CD8-positive, alpha-beta memory T cell (primary cell): ENCODE results near the gene FAT1. TPM values are rescaled to one million over a fixed set of nuclear protein-coding genes. Genes with fewer than 3 reads are reported as not detected.

Experiments used
- CTCF ChIA-PET: fragments of 350-600 bp; sonication (Branson Sonifier 250); formaldehyde crosslinking; loops from one replicate; lab custom pipeline; 2021; ENCODE audit warnings: antibody characterized with exemption; lab: Charles Lee
- POLR2A ChIA-PET: fragments of 350-600 bp; sonication (Branson Sonifier 250); formaldehyde crosslinking; loops from one replicate; lab custom pipeline; 2021; ENCODE audit warnings: antibody characterized with exemption; lab: Charles Lee
- DNase-seq, 5 donors: peaks; one replicate each; pipeline versions ENCODE4 v3.0.0 to v3.0.0-alpha.2; 2020 to 2022; ENCODE audit warnings: mixed read lengths in 1 of 5
- H3K27ac ChIP-seq: one replicate; pipeline ENCODE4 v1.7.0; 2013; ENCODE audit warnings: low read depth, mild to moderate bottlenecking, low read length, moderate library complexity
- H3K27me3 ChIP-seq: 2 replicates; pipeline ENCODE4 v1.7.0; 2013; ENCODE audit warnings: low read length, mild to moderate bottlenecking; ENCODE audit not compliant: insufficient read depth, poor library complexity, severe bottlenecking
- H3K36me3 ChIP-seq: 2 replicates; pipeline ENCODE4 v1.7.0; 2013; ENCODE audit warnings: mild to moderate bottlenecking, low read length, moderate library complexity; ENCODE audit not compliant: insufficient read depth
- H3K4me1 ChIP-seq: 2 replicates; pipeline ENCODE4 v1.7.0; 2013; ENCODE audit warnings: mild to moderate bottlenecking, low read length, moderate library complexity; ENCODE audit not compliant: insufficient read depth
- H3K4me3 ChIP-seq: 2 replicates; pipeline ENCODE4 v1.7.0; 2013; ENCODE audit warnings: mild to moderate bottlenecking, low read length
- H3K9me3 ChIP-seq: 2 replicates; pipeline ENCODE4 v1.7.0; 2013; ENCODE audit warnings: mild to moderate bottlenecking, low read length
- H3K27ac Mint-ChIP-seq, 8 donors: one replicate each; pipeline ENCODE4 v1.8.0; 2020 to 2021; ENCODE audit warnings: mixed read lengths in 8 of 8, mild to moderate bottlenecking in 6 of 8, inconsistent platforms in 3 of 8, moderate library complexity in 3 of 8
- H3K27me3 Mint-ChIP-seq, 2 donors: one replicate each; pipeline ENCODE4 v1.8.0; 2020 to 2021; ENCODE audit warnings: mixed read lengths in 2 of 2, mild to moderate bottlenecking in 1 of 2, moderate library complexity in 1 of 2
- H3K36me3 Mint-ChIP-seq, 3 donors: one replicate each; pipeline ENCODE4 v1.8.0; 2020 to 2021; ENCODE audit warnings: mixed read lengths in 3 of 3, inconsistent platforms in 1 of 3, mild to moderate bottlenecking in 1 of 3
- H3K4me1 Mint-ChIP-seq, 3 donors: one replicate each; pipeline ENCODE4 v1.8.0; 2020 to 2021; ENCODE audit warnings: mixed read lengths in 3 of 3, inconsistent platforms in 1 of 3, mild to moderate bottlenecking in 1 of 3
- H3K4me3 Mint-ChIP-seq, 7 donors: one replicate each; pipeline ENCODE4 v1.8.0; 2020 to 2021; ENCODE audit warnings: mixed read lengths in 7 of 7, mild to moderate bottlenecking in 6 of 7, moderate library complexity in 4 of 7, inconsistent platforms in 2 of 7
- H3K9me3 Mint-ChIP-seq, 5 donors: one replicate each; pipeline ENCODE4 v1.8.0; 2020 to 2022; ENCODE audit warnings: mixed read lengths in 5 of 5, mild to moderate bottlenecking in 3 of 5, moderate library complexity in 2 of 5, inconsistent platforms in 1 of 5
- polyA plus RNA-seq: library from polyadenylated mRNA; unstranded; fragments of 300-500 nt; fragmentation: Illumina TruSeq; gene quantifications from one replicate; pipeline ENCODE4 v1.2.3, GENCODE V29; 2021
- total RNA-seq, 2 experiments: library from RNA; stranded (reverse); gene quantifications; one replicate each; pipeline ENCODE4 v1.2.3, GENCODE V29; 2021

FAT1 gene
- total and polyA plus RNA-seq, 3 experiments from 2014 or later: not detected

DNA sequence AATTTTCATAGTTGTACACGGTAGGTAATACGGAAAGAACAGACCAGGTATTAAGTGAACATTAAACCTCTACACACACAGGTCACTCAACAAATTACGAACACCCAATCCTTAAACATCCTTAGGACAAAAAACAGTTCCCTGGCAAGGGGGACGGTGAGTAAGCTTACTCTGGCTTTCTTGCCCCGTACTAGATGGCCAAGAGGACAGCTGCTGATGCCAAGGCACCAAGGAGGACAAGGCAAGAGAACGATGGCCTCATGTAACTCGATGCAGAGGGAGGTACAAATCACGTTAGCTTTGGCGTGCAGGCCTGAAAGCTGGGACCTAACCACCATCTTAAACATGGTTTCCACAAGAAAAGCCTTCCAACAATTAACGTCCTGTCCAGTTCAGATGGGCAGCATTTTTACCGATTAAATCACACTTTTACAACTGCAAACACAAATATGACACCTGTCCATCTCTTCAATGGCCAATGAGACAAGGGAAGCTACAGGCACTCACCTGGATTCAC lies 23.7 kb downstream of the FAT1 start:
- POLR2A ChIA-PET: no interaction called here
- H3K4me1 Mint-ChIP-seq: no peaks in the 10 kb centered on the region

DNA sequence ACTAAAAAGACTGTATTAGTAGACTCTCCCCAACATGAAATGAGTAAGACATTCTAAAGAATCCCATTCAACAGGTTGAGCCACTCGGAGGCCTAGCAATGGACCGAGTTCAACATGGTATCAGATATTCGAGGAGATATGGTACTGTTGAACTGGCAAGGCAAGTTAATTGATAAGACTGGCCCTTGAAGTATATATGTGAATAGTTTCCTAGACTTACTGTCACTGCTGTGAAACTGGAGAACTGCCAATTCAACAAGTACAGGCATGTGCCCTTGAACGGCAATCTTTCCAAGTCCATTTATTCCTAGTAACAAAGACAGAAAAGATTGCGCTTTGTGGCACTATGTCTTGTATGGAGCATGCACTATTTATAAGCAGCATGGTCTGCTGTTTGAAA lies 24.4 kb downstream of the FAT1 start:
- no peaks in the 10 kb centered on the region for H3K27me3 Mint-ChIP-seq
- Histone ChIP-seq H3K4me3 (no peak overlapping the region), H3K9me3 (no peaks in the 10 kb centered on the region), H3K27me3 (no peaks in the 10 kb centered on the region), H3K36me3 (no peaks in the 10 kb centered on the region), H3K4me1 (no peaks in the 10 kb centered on the region), H3K27ac (no peak overlapping the region)
- ChIA-PET CTCF (no interaction called here), POLR2A (no interaction called here)
- peaks cover 0 to 14% (median 5%) of the 10 kb centered on the region in 5 donors for H3K9me3 Mint-ChIP-seq
- DNase-seq: no peak
- H3K4me3 Mint-ChIP-seq: no peak overlapping the region
- no peaks in the 10 kb centered on the region for H3K4me1 Mint-ChIP-seq
- no peaks in the 10 kb centered on the region for H3K36me3 Mint-ChIP-seq
- no peak overlapping the region for H3K27ac Mint-ChIP-seq

More for the DNA sequence above, 23.7 kb downstream of the FAT1 start:
- H3K4me3 Mint-ChIP-seq: no peak overlapping the region
- no peak overlapping the region for H3K4me3 ChIP-seq
- no peaks in the 10 kb centered on the region for H3K36me3 Mint-ChIP-seq
- H3K27me3 Mint-ChIP-seq: no peaks in the 10 kb centered on the region
- CTCF ChIA-PET: no interaction called here
- no peaks in the 10 kb centered on the region for H3K9me3 ChIP-seq
- H3K4me1 ChIP-seq: no peaks in the 10 kb centered on the region
- H3K27me3 ChIP-seq: no peaks in the 10 kb centered on the region
- H3K9me3 Mint-ChIP-seq: peaks cover 0 to 14% (median 5%) of the 10 kb centered on the region in 5 donors
- H3K27ac Mint-ChIP-seq: no peak overlapping the region
- H3K36me3 ChIP-seq: no peaks in the 10 kb centered on the region
- H3K27ac ChIP-seq: no peak overlapping the region
- no peak for DNase-seq

DNA sequence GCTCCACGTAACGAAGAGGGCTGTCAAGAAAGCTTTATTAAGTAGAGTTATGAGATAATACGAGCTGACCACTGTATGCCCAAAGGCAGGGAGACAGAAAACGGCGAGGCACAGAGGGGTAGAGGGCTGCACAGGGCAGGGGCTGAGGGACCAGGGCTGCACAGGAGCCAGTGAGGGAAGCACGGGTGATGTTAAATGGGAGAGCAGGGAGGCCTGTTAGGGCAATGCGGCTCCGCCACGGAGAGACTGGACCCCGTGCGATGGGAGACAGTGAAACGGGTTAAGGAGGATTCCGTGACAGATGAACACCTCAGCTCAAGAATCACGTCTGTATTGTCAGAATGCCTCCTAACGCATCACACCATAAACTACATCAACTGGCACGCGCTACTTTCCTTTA lies 25.1 kb downstream of the FAT1 start:
- H3K27me3 ChIP-seq: no peaks in the 10 kb centered on the region
- no peaks in the 10 kb centered on the region for H3K9me3 ChIP-seq
- no peaks in the 10 kb centered on the region for H3K4me1 ChIP-seq
- CTCF ChIA-PET: no interaction called here
- H3K27me3 Mint-ChIP-seq: no peaks in the 10 kb centered on the region
- H3K27ac Mint-ChIP-seq: no peak overlapping the region
- no peaks in the 10 kb centered on the region for H3K36me3 ChIP-seq
- no peak for DNase-seq
- POLR2A ChIA-PET: no interaction called here
- H3K4me3 Mint-ChIP-seq: no peak overlapping the region
- H3K9me3 Mint-ChIP-seq: peaks cover 2 to 14% (median 10%) of the 10 kb centered on the region in 5 donors
- no peaks in the 10 kb centered on the region for H3K36me3 Mint-ChIP-seq
- H3K27ac ChIP-seq: no peak overlapping the region
- no peaks in the 10 kb centered on the region for H3K4me1 Mint-ChIP-seq
- no peak overlapping the region for H3K4me3 ChIP-seq

DNA sequence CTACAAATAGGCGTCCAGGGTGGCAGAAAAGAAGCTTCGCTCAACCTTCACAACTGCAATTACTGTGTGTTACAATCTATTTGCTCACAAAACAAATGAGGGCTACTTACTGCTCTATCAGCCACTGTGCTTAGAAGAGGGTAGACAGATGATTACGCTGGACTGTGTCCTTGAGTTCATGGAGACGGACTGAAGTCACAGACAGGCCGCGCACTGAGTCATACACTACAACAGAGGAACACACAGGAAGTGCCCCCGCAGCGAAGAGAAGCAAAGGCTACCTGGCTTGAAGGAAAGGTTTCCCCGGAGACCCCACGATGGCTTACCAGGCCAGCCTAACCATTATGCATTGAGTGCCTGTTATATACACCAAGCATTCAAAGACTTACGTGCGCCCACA lies 25.6 kb downstream of the FAT1 start:
- no peaks in the 10 kb centered on the region for H3K9me3 ChIP-seq
- H3K27me3 ChIP-seq: no peaks in the 10 kb centered on the region
- no peak overlapping the region for H3K4me3 ChIP-seq
- Mint-ChIP-seq H3K4me1 (no peaks in the 10 kb centered on the region), H3K36me3 (no peaks in the 10 kb centered on the region), H3K9me3 (peaks cover 2 to 14% (median 10%) of the 10 kb centered on the region in 5 donors), H3K27ac (no peak overlapping the region), H3K27me3 (no peaks in the 10 kb centered on the region), H3K4me3 (no peak overlapping the region)
- POLR2A ChIA-PET: no interaction called here
- DNase-seq: no peak
- H3K4me1 ChIP-seq: no peaks in the 10 kb centered on the region
- H3K27ac ChIP-seq: no peak overlapping the region
- H3K36me3 ChIP-seq: no peaks in the 10 kb centered on the region
- CTCF ChIA-PET: no interaction called here

DNA sequence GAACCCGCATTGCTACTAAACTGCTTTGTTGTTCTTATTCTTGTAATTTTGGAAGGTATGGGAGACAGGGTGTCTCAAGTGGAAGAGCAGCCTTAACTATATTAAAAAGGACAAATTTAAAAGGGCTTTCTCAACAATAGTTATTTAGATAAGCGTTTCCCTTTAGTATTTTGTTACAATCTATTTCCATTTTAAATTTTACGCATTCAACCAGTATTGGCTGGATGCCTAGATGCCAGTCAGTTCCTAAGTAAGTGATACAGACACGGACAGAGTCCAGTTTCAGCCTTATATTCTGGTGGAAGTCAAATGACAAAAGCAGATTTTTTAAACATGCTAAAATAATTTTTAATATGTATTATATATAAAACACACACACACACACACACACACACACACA lies 28.3 kb downstream of the FAT1 start:
- H3K27ac Mint-ChIP-seq: no peak overlapping the region
- peaks cover 2 to 19% (median 8%) of the 10 kb centered on the region in 5 donors for H3K9me3 Mint-ChIP-seq
- CTCF ChIA-PET: no interaction called here
- no peaks in the 10 kb centered on the region for H3K27me3 Mint-ChIP-seq
- Histone ChIP-seq H3K27ac (no peak overlapping the region), H3K4me3 (no peak overlapping the region), H3K4me1 (no peaks in the 10 kb centered on the region), H3K27me3 (no peaks in the 10 kb centered on the region), H3K9me3 (no peaks in the 10 kb centered on the region), H3K36me3 (no peaks in the 10 kb centered on the region)
- no peak overlapping the region for H3K4me3 Mint-ChIP-seq
- no peak for DNase-seq
- H3K4me1 Mint-ChIP-seq: no peaks in the 10 kb centered on the region
- peaks cover 0 to 2% (median 0%) of the 10 kb centered on the region in 3 donors for H3K36me3 Mint-ChIP-seq
- POLR2A ChIA-PET: no interaction called here

DNA sequence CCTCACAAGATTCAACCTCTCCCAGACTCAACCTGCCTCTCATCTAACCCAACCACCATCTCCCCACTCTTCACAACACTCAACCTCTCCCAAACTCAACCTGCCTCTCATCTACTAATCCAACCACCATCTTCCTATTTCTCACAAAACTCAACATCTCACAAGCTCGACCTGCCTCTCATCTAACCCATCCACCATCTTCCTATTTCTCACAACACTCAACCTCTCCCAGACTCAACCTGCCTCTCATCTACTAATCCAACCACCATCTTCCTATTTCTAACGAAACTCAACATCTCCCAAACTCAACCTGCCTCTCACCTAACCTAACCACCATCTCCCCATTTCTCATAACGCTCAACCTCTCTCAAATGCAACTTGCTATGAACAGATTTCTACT lies 29.8 kb downstream of the FAT1 start:
- H3K27me3 Mint-ChIP-seq: no peaks in the 10 kb centered on the region
- H3K4me3 ChIP-seq: no peak overlapping the region
- H3K36me3 Mint-ChIP-seq: peaks cover 0 to 2% (median 0%) of the 10 kb centered on the region in 3 donors
- peaks cover 2 to 10% (median 9%) of the 10 kb centered on the region in 5 donors for H3K9me3 Mint-ChIP-seq
- H3K4me1 ChIP-seq: no peaks in the 10 kb centered on the region
- no peaks in the 10 kb centered on the region for H3K27me3 ChIP-seq
- ChIA-PET CTCF (no interaction called here), POLR2A (no interaction called here)
- H3K4me1 Mint-ChIP-seq: no peaks in the 10 kb centered on the region
- no peaks in the 10 kb centered on the region for H3K9me3 ChIP-seq
- no peak overlapping the region for H3K27ac ChIP-seq
- no peak overlapping the region for H3K4me3 Mint-ChIP-seq
- no peak for DNase-seq
- no peak overlapping the region for H3K27ac Mint-ChIP-seq
- no peaks in the 10 kb centered on the region for H3K36me3 ChIP-seq

DNA sequence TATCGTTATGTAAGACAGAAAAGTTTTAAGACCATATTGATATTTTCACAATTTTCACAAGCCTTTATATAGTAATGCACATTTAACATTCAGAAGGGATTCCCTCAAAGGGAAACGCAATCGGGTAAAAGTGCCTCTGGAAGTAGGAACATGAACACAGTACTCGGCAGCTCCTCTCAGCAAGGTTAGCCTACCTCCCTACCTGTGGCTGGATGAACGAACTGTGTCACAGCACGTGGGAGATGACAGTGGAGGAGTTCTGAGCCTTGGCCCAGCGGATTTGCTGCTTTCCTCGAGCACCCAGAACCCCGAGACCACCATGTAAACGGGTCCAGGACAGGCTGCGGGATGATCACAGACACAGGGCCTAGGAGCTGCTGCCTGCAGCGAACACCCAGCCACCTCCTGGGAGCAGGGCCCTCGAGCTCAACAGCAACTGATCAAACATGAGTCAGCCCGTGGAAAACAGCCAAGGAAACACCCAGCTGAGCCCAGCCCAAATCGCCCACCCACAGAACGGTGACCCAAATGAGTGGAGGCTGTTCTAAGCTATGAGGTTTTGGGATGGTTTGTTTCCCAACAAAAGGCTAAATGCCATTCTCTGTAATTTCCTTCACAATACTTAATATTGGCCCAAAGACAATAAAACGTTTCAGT lies 30.4 kb downstream of the FAT1 start:
- Mint-ChIP-seq H3K36me3 (peaks cover 0 to 2% (median 0%) of the 10 kb centered on the region in 3 donors), H3K27me3 (no peaks in the 10 kb centered on the region), H3K4me1 (no peaks in the 10 kb centered on the region), H3K4me3 (no peak overlapping the region), H3K9me3 (peaks cover 2 to 10% (median 7%) of the 10 kb centered on the region in 5 donors), H3K27ac (no peak overlapping the region)
- Histone ChIP-seq H3K4me3 (no peak overlapping the region), H3K4me1 (no peaks in the 10 kb centered on the region), H3K27me3 (no peaks in the 10 kb centered on the region), H3K36me3 (no peaks in the 10 kb centered on the region), H3K27ac (no peak overlapping the region), H3K9me3 (no peaks in the 10 kb centered on the region)
- DNase-seq: no peak
- ChIA-PET CTCF (no interaction called here), POLR2A (no interaction called here)

DNA sequence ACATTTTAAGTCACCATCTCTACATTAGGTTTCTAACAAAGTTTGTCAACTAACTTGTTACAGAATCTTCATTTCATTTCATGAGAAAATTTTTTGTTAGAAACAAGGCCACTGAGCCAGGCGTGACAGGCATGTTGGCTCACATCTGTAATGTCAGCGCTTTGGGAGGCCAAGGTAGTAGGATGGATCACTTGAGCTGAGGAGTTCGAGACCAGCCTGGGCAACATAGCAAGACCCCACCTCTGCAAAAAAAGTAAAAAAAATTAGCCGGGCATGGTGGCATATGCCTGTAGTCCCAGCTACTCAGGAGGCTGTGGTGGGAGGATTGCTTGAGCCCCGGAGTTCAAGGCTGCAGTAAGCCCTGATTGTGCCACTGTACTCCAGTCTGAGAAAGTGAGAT lies 32.3 kb downstream of the FAT1 start:
- no peak overlapping the region for H3K4me3 Mint-ChIP-seq
- no peak for DNase-seq
- no peaks in the 10 kb centered on the region for H3K36me3 ChIP-seq
- H3K4me3 ChIP-seq: no peak overlapping the region
- no peak overlapping the region for H3K27ac ChIP-seq
- no peak overlapping the region for H3K27ac Mint-ChIP-seq
- H3K27me3 ChIP-seq: no peaks in the 10 kb centered on the region
- no peaks in the 10 kb centered on the region for H3K4me1 ChIP-seq
- H3K4me1 Mint-ChIP-seq: no peaks in the 10 kb centered on the region
- no peaks in the 10 kb centered on the region for H3K27me3 Mint-ChIP-seq
- H3K36me3 Mint-ChIP-seq: peaks cover 0 to 2% (median 0%) of the 10 kb centered on the region in 3 donors
- CTCF ChIA-PET: no interaction called here
- peaks cover 2 to 10% (median 5%) of the 10 kb centered on the region in 5 donors for H3K9me3 Mint-ChIP-seq
- H3K9me3 ChIP-seq: no peaks in the 10 kb centered on the region
- POLR2A ChIA-PET: no interaction called here
